AG04450 (cell line): Measurements from ENCODE around the gene TMEM135. TPM values are rescaled to one million over a fixed set of nuclear protein-coding genes. Genes with fewer than 3 reads are reported as not detected.

ENCODE experiments used
- CTCF ChIA-PET: fragments of 300-600, 350-600 bp; formaldehyde crosslinking; extraction: SDS; loops from one replicate; lab custom pipeline; 2022; ENCODE audit warnings: antibody characterized with exemption, inconsistent platforms; lab: Charles Lee
- POLR2A ChIA-PET: fragments of 350-600 bp; formaldehyde crosslinking; extraction: SDS; loops from one replicate; lab custom pipeline; 2021; ENCODE audit warnings: antibody characterized with exemption, inconsistent platforms; lab: Yijun Ruan, JAX
- DNase-seq: peaks from one replicate; pipeline ENCODE4 v3.0.0-alpha.2; 2011; ENCODE audit warnings: low read depth, low spot score
- H3K27ac ChIP-seq: one replicate; pipeline ENCODE4 v1.5.1; 2012; ENCODE audit warnings: low read depth, low read length, control low read depth
- H3K27me3 ChIP-seq: one replicate; pipeline ENCODE4 v1.6.0; 2012; ENCODE audit warnings: low read length; ENCODE audit not compliant: control insufficient read depth, insufficient read depth
- H3K4me3 ChIP-seq: 2 replicates; pipeline ENCODE4 v1.5.1; 2011; ENCODE audit warnings: mild to moderate bottlenecking, low read depth, low read length, control low read depth
- H3K9me3 ChIP-seq: 2 replicates; pipeline ENCODE4 v1.5.1; 2012; ENCODE audit warnings: low read length; ENCODE audit not compliant: control insufficient read depth, insufficient read depth
- CTCF ChIP-seq: IDR thresholded peaks from 2 replicates; pipeline ENCODE4 v1.5.1; 2011; ENCODE audit warnings: low read depth, low read length, control low read depth, inconsistent platforms
- polyA plus RNA-seq: library from polyadenylated mRNA; depleted of rRNA; stranded (reverse); fragments of >200 nt; gene quantifications from 2 replicates; pipeline ENCODE4 v1.2.3, GENCODE V29; 2011

TMEM135 gene
- polyA plus RNA-seq, 1 experiment: 12.6 TPM

- TF ChIP-seq CTCF: no peak
- POLR2A ChIA-PET: no interaction called here
These were observed 291.4 kb downstream of the TMEM135 start for GRCh38 chr11:87329172-87329571.

GRCh38 chr11:87330187-87330601 is 292.5 kb downstream of the TMEM135 start:
- ChIA-PET CTCF (interaction anchor here (0.8 kb wide), 1 partner anchor 39 kb away, joined by 9 read pairs; no protein-coding TSS in a partner anchor), POLR2A (no interaction called here)
- H3K27ac ChIP-seq: no peak overlapping the region
- DNase-seq: no peak
- TF ChIP-seq CTCF: no peak
- no peaks in the 10 kb centered on the region for H3K27me3 ChIP-seq
- no peak overlapping the region for H3K4me3 ChIP-seq
- H3K9me3 ChIP-seq: no peaks in the 10 kb centered on the region

More at GRCh38 chr11:87329172-87329571, 291.4 kb downstream of the TMEM135 start:
- CTCF ChIA-PET: no interaction called here
- Histone ChIP-seq H3K27ac (no peak overlapping the region), H3K9me3 (no peaks in the 10 kb centered on the region), H3K27me3 (no peaks in the 10 kb centered on the region), H3K4me3 (no peak overlapping the region)
- DNase-seq: no peak

GRCh38 chr11:87331273-87331672 is 293.5 kb downstream of the TMEM135 start:
- H3K4me3 ChIP-seq: no peak overlapping the region
- TF ChIP-seq CTCF: no peak
- no peak for DNase-seq
- ChIA-PET POLR2A (no interaction called here), CTCF (no interaction called here)
- no peaks in the 10 kb centered on the region for H3K27me3 ChIP-seq
- no peaks in the 10 kb centered on the region for H3K9me3 ChIP-seq
- no peak overlapping the region for H3K27ac ChIP-seq

- no peak for DNase-seq
- ChIA-PET POLR2A (no interaction called here), CTCF (interaction anchor here (0.6 to 1.3 kb wide), 2 partner anchors 540 to 1201 kb away, joined by 3 to 4 read pairs; no protein-coding TSS in a partner anchor)
- Histone ChIP-seq H3K27me3 (no peaks in the 10 kb centered on the region), H3K9me3 (no peaks in the 10 kb centered on the region; the same call in 1 of the 2 replicates), H3K27ac (no peak overlapping the region), H3K4me3 (no peak overlapping the region)
- TF ChIP-seq CTCF: no peak
These were observed 300.4 kb downstream of the TMEM135 start for GRCh38 chr11:87338046-87338639.

GRCh38 chr11:87339416-87339815 is 301.7 kb downstream of the TMEM135 start:
- DNase-seq: no peak
- no peak overlapping the region for H3K27ac ChIP-seq
- ChIA-PET CTCF (no interaction called here), POLR2A (no interaction called here)
- no peak for TF ChIP-seq CTCF
- no peak overlapping the region for H3K4me3 ChIP-seq
- H3K9me3 ChIP-seq: no peaks in the 10 kb centered on the region; the same call in 1 of the 2 replicates
- no peaks in the 10 kb centered on the region for H3K27me3 ChIP-seq
